ENCODE measurements around the gene NPAP1. TPM values are rescaled to one million over a fixed set of nuclear protein-coding genes. Genes with fewer than 3 reads are reported as not detected.

The NPAP1 gene
- total RNA-seq, 1 experiment from 2014 or later = not detected

- intact Hi-C loops (cut with micrococcal nuclease; ENCODE audit: unreplicated experiment) = no loop called here
- Histone ChIP-seq H3K4me3 (ENCODE audit: low read depth in 2 of 2, low read length in 2 of 2) (no peak overlapping the region), H3K9me3 (ENCODE audit: control insufficient read depth, insufficient read depth, low read depth, low read length) (no peaks in the 10 kb centered on the region), H3K36me3 (ENCODE audit: control insufficient read depth, insufficient read depth, low read length) (no peaks in the 10 kb centered on the region), H3K4me1 (ENCODE audit: control insufficient read depth, insufficient read depth, low read length) (no peaks in the 10 kb centered on the region), H3K27ac (ENCODE audit: low read length) (no peak overlapping the region), H3K27me3 (ENCODE audit: control insufficient read depth, insufficient read depth, low read length) (no peaks in the 10 kb centered on the region)
- ChIA-PET POLR2A (no interaction called here), CTCF (no interaction called here)
- in situ Hi-C loops (cut with HindIII; ENCODE audit: low pct_unique_long_range_greater_than_20kb, low sequenced_read_pairs) = no loop called here
- ATAC-seq = no peak
- no TSS peak for BruUV-seq (replicated peaks)
- TF ChIP-seq REST (IDR thresholded peaks at IDR 0.05; ENCODE audit: insufficient read depth in 1 of 2, low read depth in 2 of 2, low read length in 1 of 2) = no peak
- no peak for TF ChIP-seq POLR2AphosphoS5 (IDR thresholded peaks at IDR 0.05; ENCODE audit: low read depth, low read length)
- no peak for TF ChIP-seq SIN3A (IDR thresholded peaks at IDR 0.05; ENCODE audit: borderline replicate concordance, insufficient read depth, low read depth, low read length)
- no peak for TF ChIP-seq CTCF (IDR thresholded peaks at IDR 0.05)
- TF ChIP-seq TCF7L2 (IDR thresholded peaks at IDR 0.05; ENCODE audit: low read depth, low read length) = no peak
- no peak for DNase-seq (ENCODE audit: low read depth, low spot score)
Measured at GRCh38 chr15:24729760-24730159, 54.2 kb downstream of the NPAP1 start.
